ENCODE results near the gene PEAK1.

DNA sequence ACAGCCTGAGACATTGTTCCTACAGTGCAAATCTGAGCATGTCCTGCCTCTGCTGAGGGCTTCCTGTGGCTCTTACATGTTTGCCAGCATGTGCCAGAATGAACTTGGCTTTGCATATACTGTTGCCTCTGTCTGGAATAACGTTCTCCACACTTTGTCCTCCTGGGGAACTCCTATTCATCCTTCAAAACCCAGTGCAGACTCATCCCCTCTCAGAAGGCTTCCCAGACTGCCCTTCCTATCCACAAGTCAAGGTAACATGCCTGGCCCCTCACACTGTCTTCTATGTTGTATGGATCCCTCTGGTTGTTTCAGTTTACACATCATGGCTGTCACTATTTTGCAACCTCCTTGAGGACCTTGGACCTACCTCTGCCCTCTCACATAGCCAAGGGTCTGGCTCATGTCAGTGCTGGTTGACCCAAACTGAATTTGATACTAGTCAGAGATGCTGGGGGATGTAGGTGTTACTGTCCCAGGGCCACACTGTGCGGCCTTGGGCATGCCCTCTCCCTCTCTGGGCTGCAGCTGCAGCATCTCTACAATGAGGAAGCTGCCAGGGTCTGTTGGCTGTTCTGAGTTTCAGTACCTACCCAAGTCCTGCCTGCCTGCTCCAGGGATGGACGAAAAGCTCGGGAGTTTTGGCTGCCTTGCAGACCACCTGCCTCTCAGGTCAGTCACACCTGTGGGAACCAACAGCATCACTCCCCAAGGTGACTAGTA, 320.0 kb downstream of the PEAK1 start:
- TF ChIP-seq, protein P1, sequence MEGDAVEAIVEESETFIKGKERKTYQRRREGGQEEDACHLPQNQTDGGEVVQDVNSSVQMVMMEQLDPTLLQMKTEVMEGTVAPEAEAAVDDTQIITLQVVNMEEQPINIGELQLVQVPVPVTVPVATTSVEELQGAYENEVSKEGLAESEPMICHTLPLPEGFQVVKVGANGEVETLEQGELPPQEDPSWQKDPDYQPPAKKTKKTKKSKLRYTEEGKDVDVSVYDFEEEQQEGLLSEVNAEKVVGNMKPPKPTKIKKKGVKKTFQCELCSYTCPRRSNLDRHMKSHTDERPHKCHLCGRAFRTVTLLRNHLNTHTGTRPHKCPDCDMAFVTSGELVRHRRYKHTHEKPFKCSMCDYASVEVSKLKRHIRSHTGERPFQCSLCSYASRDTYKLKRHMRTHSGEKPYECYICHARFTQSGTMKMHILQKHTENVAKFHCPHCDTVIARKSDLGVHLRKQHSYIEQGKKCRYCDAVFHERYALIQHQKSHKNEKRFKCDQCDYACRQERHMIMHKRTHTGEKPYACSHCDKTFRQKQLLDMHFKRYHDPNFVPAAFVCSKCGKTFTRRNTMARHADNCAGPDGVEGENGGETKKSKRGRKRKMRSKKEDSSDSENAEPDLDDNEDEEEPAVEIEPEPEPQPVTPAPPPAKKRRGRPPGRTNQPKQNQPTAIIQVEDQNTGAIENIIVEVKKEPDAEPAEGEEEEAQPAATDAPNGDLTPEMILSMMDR (IDR thresholded peaks at IDR 0.05; ENCODE audit: insufficient read depth, low read length), result no peak
- TF ChIP-seq, protein P2, sequence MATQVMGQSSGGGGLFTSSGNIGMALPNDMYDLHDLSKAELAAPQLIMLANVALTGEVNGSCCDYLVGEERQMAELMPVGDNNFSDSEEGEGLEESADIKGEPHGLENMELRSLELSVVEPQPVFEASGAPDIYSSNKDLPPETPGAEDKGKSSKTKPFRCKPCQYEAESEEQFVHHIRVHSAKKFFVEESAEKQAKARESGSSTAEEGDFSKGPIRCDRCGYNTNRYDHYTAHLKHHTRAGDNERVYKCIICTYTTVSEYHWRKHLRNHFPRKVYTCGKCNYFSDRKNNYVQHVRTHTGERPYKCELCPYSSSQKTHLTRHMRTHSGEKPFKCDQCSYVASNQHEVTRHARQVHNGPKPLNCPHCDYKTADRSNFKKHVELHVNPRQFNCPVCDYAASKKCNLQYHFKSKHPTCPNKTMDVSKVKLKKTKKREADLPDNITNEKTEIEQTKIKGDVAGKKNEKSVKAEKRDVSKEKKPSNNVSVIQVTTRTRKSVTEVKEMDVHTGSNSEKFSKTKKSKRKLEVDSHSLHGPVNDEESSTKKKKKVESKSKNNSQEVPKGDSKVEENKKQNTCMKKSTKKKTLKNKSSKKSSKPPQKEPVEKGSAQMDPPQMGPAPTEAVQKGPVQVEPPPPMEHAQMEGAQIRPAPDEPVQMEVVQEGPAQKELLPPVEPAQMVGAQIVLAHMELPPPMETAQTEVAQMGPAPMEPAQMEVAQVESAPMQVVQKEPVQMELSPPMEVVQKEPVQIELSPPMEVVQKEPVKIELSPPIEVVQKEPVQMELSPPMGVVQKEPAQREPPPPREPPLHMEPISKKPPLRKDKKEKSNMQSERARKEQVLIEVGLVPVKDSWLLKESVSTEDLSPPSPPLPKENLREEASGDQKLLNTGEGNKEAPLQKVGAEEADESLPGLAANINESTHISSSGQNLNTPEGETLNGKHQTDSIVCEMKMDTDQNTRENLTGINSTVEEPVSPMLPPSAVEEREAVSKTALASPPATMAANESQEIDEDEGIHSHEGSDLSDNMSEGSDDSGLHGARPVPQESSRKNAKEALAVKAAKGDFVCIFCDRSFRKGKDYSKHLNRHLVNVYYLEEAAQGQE (IDR thresholded peaks at IDR 0.05; ENCODE audit: insufficient replicate concordance, low read depth), result no peak
- no peak for TF ChIP-seq POLR2AphosphoS5 (IDR thresholded peaks at IDR 0.05; ENCODE audit: low read depth)
- no peak for TF ChIP-seq GABPA (IDR thresholded peaks at IDR 0.05; ENCODE audit: low read depth)
- no peak for TF ChIP-seq SPI1 (IDR thresholded peaks at IDR 0.05; ENCODE audit: borderline replicate concordance, low read depth)
